A549 (cell line): ENCODE data around the gene LIN28A.

Experiments used
- CHD2 ChIP-seq: fragments of 150-350 bp; IDR thresholded peaks from 2 replicates; pipeline ENCODE4 v1.6.1; 2014; ENCODE audit warnings: low read length; ENCODE audit not compliant: partially characterized antibody
- EP300 ChIP-seq, 2 experiments: fragments of >200 bp; sonication (Bioruptor Twin); formaldehyde crosslinking; IDR thresholded peaks; 2 replicates in 1 of 2; 3 replicates in 1 of 2; pipeline ENCODE4 v1.6.1; 2016 to 2017
- POLR2A ChIP-seq: IDR thresholded peaks from 2 replicates; pipeline ENCODE4 v1.6.1; 2012; ENCODE audit warnings: mild to moderate bottlenecking, low read length
- TF ChIP-seq, protein P1 (sequence below): fragments of >200 bp; sonication (Bioruptor Twin); formaldehyde crosslinking; IDR thresholded peaks from 3 replicates; pipeline ENCODE4 v1.5.1; 2016

DNA sequence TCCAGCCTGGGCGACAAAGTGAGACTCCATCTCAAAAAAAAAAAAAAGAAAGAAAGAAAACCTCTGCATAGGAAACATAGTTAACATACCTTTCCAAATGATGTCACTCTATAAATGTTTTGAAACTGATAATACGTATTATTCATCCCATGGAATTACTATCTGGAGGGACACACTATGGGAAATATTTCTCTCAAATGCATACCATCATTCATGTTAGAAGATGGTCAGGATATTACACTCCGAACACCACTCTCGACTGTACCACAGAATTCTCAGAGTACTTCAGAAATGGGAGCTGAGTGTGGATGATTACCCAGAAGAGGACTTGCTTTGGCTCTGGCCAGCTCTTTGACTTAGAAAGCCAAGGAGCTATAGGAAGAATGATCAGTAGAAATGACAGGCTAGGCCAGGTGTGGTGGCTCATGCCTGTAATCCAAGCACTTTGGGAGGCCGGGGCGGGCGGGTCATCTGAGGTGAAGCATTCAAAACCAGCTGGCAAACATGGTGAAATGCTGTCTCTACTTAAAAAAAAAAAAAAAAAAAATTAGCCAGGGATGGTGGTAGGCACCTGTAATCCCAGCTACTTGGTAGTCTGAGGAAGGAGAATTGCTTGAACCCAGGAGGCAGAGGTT, 5.2 kb upstream of the LIN28A start:
- TF ChIP-seq EP300 (IDR thresholded peaks at IDR 0.05): no peak
- TF ChIP-seq, protein P1, sequence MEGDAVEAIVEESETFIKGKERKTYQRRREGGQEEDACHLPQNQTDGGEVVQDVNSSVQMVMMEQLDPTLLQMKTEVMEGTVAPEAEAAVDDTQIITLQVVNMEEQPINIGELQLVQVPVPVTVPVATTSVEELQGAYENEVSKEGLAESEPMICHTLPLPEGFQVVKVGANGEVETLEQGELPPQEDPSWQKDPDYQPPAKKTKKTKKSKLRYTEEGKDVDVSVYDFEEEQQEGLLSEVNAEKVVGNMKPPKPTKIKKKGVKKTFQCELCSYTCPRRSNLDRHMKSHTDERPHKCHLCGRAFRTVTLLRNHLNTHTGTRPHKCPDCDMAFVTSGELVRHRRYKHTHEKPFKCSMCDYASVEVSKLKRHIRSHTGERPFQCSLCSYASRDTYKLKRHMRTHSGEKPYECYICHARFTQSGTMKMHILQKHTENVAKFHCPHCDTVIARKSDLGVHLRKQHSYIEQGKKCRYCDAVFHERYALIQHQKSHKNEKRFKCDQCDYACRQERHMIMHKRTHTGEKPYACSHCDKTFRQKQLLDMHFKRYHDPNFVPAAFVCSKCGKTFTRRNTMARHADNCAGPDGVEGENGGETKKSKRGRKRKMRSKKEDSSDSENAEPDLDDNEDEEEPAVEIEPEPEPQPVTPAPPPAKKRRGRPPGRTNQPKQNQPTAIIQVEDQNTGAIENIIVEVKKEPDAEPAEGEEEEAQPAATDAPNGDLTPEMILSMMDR: no peak
- TF ChIP-seq CHD2: no peak
- no peak for TF ChIP-seq POLR2A
